ENCODE data around the gene TNFRSF14.
"Not testable (repeated sequence)": the region's sequence is repeated elsewhere in the genome, so short reads cannot be mapped to it uniquely, and the experiment has no call there.

Gene TNFRSF14

GRCh38 chr1:2538376-2538775, 17.8 kb upstream of the TNFRSF14 start:
- DNase-seq (ENCODE audit: low read depth) = no peak

- no peak for DNase-seq (ENCODE audit: low read depth)
These were observed 17.3 kb upstream of the TNFRSF14 start for GRCh38 chr1:2538872-2539271.

DNA sequence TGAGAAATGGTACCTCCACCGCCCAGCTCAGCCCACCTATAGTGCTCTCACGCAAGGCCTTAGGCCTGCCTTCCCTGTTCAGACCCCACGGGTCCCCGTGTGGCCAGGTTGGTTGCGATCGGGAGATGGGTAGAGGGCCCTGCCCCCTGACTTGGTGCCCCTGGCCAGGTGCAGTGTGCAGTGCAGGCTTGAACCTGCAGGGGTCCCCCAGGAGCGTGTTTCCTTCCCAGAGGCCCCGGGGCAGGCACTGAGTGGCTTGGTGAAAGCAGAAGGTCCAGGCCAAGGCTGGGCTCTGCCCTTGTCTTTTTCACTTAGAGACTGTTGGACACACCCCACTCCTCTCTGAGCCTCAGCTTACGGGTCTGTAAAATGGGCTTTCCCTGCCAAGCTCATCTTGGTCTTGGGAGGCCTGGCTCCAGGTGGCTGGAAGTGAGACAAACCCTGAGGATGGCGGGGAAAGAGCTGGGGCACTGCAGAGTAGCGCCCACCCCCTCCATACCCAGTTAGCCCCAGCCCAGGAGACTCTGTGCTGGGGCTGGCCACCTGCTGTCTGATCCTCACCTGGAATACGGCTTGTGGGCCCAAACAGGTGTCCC, 16.8 kb upstream of the TNFRSF14 start:
- DNase-seq (ENCODE audit: low read depth) = no peak

GRCh38 chr1:2540816-2541492, 15.2 kb upstream of the TNFRSF14 start:
- no peak for DNase-seq (ENCODE audit: low read depth)

GRCh38 chr1:2541619-2542245, 14.4 kb upstream of the TNFRSF14 start:
- DNase-seq (ENCODE audit: low read depth) = no peak

GRCh38 chr1:2542246-2542915, 13.8 kb upstream of the TNFRSF14 start:
- DNase-seq (ENCODE audit: low read depth) = no peak

DNA sequence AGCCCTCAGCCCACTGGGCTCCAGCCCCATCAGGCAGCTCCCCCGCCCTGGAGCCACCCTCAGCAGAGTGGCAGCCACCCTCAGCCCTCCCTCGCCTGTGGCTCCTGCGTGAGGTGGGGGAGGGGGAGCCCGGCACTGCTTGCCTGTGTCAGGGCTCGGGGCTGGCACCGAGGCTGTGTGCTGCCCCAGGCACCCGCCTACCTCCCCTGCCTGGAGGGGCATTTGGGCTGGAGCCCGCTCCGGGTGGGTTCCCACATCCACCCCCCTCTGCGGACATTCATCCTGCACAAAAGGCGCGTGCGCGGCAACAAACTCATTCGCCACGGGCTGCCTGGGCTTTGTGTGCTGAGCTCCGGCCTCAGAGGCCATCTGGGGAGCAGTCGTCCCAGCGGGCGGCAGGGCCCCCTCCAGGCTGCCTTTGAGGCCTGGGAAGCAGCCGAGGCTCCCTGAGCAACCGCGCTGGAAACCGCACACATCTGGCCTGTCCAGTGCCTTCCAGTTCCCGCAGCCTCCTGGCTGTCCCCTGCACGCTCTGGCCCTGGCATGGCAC, 12.6 kb upstream of the TNFRSF14 start:
- peak; percentile 33 for DNase-seq (ENCODE audit: low read depth)

- DNase-seq (ENCODE audit: low read depth) = no peak
These were observed 11.9 kb upstream of the TNFRSF14 start for GRCh38 chr1:2544093-2544874.

DNA sequence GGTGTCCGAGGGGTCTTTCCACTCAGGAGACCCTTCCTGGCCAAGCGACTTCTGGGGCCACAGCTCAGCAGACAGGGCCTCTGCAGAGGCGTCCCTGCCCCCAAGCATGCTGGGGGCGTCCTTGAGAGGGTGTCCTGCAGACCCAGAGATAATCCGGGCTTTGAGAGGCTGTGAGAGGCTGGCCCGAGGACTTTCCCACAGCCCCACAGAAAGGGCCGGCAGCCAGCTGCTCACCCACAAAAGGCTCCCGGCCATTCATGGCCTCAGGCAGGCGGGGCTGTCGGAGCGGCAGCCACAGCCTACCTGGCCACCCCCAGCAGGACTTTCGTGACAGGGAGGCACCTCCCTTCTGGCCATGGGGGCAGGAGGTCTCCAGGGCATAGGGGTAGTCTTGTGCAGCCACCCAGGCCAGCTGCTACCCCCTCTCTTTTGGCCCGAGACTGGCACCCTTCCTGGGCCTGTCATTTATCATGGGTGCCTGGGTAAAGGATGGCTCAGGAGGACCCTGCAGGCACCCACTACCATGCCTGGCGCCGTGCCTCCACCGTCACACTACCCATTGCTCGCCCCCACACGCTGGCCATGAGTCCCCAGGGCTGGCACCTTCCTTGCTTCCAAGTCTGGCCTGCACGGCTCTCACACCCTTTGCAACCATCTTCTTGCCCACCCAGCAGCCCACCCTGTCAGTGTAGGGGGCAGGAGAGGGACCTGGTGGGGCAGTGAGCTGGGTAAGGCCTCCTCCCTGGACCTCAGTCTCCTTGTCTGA, 11.1 kb upstream of the TNFRSF14 start:
- no peak for DNase-seq (ENCODE audit: low read depth)

- DNase-seq (ENCODE audit: low read depth) = peak; percentile 84
These were observed 10.2 kb upstream of the TNFRSF14 start for GRCh38 chr1:2545754-2546514.

- peak; percentile 68 for DNase-seq (ENCODE audit: low read depth)
These were observed 9.5 kb upstream of the TNFRSF14 start for GRCh38 chr1:2546515-2547209.

DNA sequence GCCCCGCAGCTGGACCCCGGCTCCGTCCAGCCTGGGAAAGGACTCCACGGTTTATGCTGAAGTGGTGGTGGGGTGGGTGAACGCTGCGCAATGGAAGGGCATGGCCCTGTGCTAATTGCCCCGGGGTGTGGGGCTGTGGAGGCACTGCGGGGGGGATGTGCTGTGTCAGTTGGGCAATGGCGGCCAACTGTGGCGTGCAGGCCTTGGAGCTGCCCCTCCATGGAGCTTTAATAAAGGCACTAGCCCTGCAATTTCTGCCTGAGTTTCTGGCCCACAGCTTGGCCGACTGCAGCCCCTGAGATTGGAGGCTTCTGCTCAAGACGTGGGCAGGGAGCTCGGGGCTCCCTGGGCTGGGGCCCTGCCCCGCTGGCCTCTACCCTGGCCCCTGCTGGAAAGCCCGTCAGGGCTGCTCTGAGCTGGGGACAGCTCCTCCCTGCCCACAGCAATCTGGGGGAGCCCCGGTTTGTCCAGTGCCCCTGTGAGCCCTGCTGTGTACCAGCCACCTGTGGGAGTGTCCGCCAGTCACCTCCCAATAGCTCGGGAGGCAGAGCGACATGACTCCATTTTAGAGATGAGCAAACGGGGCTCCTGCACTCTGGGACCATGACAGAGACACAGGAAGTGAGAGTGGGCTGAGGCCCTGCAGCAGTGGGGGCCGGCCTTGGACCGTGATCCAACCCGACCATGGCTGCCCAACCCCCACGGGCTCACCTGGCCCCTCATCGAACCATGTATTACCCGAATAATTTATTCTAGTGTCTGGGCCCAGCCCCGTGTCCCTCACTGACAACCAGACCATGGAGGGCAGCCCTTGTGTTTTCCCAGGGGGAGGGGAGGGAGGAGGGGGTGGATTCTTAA, 8.7 kb upstream of the TNFRSF14 start:
- peak; percentile 19 for DNase-seq (ENCODE audit: low read depth)

DNA sequence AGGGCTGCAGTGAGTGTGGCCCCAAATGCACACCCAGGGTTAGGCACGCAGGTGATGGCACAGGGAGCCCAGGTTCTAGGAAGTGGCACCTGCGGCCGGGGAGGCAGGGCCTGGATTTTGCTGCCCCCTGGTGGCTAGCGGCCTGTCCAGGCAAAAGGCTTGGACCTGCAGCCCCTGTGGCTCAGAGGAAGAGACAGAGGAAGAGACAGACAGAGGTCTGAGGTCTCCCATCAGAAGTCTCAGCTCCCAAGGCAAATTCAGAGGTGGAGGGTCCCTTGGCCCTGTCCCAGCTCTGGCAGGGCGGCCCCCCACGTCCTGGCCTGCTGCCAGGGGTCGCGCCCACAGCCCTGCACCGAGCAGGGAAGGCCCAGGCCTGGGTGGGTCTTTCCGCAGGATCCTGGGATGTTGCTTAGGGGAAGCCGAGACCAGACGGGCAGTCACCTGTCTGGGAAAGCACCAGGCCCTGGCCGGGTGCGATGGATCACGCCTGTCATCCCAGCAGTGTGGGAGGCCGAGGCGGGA, 8.0 kb upstream of the TNFRSF14 start:
- DNase-seq (ENCODE audit: low read depth) = peak; percentile 70

- DNase-seq (ENCODE audit: low read depth) = not testable (repeated sequence)
These were observed 6.7 kb upstream of the TNFRSF14 start for GRCh38 chr1:2549367-2550029.

DNA sequence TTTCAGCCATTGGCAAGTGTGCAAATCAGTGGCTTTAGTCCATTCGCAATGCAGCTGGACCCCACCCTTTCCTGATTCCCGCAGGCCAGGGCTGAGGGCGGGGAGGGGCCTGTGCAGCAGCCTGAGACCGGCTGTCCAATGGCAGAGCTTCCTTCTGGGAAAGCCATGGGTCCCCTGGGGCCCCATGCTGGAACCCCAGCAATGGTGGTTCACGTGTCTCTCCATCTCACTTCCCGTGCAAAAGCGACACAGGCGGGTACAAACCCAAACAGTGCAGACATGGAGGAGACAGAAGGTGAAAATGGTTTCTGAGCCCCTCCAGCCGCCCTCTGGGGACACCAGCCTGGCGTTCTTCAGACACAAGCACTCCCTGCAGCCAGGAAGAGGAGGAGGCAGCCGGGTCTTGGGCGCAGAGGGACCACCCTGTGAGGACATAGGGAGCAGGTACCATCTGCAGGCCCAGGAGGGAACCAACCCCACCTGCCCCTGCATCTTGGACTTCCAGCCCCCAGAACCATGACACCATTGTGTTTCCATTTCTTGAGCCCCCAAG, 5.8 kb upstream of the TNFRSF14 start:
- DNase-seq (ENCODE audit: low read depth) = not testable (repeated sequence)

- DNase-seq (ENCODE audit: low read depth) = not testable (repeated sequence)
These were observed 4.6 kb upstream of the TNFRSF14 start for GRCh38 chr1:2551544-2551943.

DNA sequence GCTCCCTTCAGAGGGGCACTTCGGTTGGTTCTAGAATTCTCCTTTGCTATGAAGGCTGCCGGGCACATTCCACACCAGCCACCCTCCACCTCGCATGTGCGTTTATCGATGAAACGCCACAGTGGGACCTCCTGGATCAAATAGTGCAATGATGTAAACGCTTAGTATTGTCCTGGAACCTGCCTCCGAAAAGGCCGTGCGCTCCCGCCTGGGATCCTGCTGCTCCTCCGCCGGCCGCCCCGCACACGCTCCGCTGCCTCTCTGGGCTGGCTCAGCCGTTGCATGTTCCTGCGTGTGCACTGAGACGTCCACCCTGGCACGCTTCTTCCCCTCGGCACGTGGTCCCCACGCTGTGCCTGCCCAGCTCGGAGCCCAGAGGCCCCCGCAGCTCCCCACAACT, 4.0 kb upstream of the TNFRSF14 start:
- DNase-seq (ENCODE audit: low read depth) = no peak

DNA sequence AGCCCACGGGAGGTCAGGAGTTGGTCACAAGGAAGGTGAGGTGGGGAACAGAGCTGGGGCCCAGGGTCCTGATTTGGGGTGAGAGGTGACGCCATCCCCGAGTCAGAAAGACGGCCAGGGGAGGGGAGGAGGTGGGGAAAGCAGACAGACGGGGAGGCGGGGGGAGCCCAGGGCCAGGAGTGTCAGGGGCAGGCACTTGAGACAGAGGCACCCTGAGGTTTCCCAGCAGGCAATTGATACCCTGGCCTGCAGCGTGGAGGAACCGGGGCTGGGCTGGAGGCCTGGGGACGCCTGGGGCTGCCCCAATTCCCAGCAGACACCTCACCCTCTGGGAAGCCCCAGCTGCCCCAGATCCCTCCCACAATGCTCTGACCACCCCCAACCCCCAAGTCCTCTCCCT, 3.1 kb upstream of the TNFRSF14 start:
- not testable (repeated sequence) for DNase-seq (ENCODE audit: low read depth)
